Measurements from ENCODE around the gene MAGEB1.

MAGEB1 gene

DNA sequence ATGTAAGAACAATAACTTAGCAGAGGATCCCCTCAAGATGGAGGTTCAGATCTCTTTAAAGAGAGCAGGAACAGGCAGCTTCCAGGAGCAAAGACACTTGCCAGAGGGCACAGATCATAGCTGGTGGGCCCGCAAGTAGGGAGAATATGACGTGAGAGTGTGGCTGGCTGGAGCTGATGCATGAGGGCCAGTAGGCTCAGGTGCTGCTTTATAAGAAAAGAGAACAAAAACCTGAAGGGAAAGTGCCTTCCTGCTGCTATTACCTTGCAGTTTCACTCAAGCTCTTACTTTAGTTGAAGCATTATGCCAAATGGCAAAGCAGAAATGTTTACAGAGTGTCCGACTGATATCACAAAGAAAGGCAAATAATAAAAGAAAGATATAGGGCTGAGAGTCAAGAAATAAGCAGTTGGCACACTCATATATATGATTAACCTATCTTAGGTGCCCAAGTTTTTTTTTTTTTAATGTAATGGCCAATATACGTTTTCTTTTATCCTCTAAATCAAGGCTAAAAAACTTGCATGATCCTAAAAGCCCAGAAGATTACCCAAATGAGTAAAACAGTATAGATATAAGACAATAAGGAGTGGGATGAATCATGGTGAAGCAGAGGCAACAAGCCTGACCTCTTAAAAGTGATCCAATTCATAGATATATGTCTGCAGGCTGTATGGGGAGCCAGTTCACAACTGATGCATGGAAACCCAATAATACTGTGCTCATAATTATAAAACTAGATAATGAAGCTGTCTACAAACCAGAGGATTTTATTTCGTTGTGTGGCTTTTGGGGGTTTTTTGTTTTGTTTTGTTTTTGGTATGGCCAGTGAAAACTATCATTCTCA, 49.7 kb downstream of the MAGEB1 start:
- no peak for DNase-seq (ENCODE audit: low read depth in 3 of 3, low spot score in 1 of 3)

DNA sequence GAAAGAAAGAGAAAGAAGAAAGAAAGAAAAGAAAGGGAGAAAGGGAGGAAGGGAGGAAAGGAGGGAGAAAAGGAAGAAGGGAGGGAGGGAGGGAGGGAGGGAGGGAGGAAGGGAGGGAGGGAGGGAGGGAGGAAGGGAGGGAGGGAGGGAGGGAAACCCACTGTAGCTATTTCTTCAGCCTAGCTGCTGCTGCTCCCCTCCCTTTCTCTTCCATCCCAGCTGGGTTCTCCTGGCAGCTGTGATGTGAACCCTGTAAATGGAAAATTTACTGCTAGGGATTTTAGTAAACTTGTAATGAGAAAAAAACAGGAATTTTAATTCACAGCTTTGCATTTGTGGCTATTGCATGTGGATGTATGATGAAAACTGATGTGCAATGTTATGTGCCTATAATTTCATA, 54.3 kb downstream of the MAGEB1 start:
- DNase-seq (ENCODE audit: low read depth in 3 of 3, low spot score in 1 of 3) = no peak
